NCI-H1436 treated with DMSO at 0.1 percent for 48 hours (cell line): ENCODE data around the gene CNIH3.

Source experiments
- DNase-seq: peaks from one replicate; lab custom pipeline; 2025; lab: John Stamatoyannopoulos, UW

The CNIH3 gene

DNA sequence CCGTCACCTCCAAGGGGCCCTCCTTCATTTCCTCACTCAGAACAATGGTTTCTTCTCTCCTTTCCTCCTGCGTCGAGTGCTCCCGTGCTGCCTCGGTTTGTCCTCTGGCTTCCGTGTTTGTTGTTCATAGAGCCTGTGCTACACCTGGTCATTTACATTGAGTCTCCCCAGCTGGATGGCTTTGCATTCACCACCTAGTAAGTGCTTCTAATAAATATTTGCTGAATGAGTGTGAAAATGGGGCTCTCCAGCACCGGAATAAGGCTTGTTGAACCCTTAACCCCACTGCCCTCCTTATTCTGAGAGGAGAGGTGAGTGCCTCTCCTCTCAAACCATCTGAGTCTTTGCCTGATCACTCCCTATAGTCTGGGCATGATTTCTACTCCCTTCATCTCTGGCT lies 104.9 kb downstream of the CNIH3 start:
- no peak for DNase-seq

DNA sequence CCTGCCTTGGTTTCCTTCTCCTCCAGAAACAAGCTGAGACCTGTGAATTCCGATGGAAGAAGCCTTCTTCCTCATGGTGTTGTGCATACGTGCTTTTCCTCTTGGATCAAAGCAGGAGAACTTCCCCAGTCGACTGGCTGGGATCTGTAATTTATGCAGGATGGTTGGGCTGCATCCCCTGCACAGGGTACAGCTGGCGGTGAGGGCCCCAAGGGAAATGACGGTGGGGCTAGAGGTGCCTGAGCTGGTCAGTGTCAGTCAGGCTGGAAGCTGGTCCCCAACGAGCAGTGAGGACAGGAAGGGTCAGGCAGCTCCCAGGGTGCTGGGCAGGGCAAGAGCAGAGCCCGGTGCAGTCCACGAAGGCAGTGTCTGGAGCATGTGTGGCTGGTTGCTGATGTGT lies 106.7 kb downstream of the CNIH3 start:
- no peak for DNase-seq

DNA sequence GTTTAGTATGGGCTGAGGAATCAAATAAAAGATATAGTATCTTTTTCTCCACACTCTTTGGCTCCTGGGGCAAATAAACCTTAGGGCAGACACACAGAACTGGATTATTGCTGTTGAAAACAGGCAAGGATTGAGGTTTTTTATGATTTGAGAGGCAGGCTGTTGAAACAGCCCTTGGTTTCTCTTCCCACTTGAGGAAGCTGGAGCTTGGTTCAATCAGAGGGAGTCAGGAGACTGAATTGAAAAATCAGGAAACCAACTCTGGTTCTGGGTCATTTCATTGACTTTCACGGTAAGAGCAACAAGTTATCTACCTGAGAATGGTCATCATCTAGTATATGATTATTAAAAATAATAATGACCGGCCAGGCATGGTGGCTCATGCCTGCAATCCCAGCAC lies 108.4 kb downstream of the CNIH3 start:
- no peak for DNase-seq

DNA sequence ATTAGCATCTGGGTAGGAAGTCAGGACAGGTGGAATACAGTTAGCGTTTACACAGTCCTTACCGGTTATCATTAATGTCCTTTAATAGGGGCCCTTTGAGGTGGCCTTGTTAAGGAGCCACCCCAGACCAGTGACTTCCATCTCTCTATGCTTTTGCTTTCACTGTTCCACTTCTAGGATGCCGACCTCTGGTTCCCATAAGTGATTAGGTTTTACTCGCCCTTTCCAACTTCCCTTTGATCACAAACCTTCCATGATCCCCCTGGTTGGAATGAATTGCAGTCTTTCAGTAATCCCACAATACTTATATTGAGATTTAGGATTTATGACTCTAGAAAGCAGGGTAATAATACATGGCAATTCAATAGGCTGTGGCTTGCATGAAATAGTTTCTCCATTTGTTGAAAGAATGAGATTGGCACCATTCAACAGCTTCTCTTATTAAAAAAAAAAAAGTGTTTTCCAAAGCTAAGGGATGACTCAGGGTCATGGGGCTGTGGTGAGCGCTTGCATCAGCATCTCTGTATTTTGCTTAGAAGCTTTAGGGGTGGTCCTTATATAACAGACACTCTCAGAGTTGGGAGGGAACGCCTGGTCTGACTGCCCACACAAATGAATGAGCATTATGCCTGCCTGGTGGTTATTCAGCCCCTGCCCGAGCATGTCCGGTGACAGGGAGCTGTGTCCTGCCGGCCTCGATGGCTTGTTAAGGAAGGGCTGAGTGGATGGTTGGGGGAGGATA lies 110.5 kb downstream of the CNIH3 start:
- no peak for DNase-seq

DNA sequence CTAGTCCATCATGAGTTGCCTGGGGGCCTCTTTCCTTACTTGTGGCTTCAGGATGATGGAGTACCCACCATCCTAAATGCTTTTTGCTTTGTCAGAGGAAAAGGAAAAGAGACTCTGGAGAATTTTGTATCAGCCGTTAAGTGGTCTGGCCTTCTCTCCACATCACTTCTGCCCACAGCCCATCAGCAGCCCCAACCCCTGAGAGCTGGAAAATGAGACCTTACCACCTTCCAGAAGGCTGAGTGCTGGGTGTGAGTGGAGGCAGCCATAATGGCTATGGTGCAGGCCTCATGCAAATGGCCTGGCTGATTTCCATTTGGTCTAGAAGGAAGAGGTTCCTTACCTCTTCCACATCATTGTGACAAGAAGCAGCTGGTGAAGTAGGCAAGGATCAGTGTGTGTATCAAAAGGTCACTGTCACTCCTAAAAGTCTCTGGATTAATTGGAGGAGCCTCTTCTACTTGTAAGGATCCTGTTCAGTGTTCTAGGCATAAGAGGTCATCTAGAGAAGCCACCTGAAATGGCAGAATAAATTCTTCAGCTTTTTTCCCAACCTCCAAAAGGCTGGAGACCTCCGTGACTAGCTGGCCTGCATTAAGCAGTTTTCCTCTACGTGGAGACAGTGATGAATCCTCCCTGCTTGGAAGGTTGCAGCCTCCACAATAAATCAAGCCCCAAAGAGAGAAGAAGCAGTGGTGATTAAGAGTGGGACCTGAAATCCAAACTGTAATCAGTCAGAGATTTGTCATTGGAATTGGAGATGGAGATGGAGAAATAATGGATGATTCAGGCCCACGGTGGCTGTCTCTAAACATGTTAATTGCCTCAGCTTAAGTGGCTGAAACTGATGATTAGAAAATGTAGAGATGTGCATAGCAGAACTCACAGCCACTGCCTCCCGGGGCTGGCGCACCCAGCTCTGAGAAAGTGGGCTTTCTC lies 111.5 kb downstream of the CNIH3 start:
- DNase-seq = no peak

DNA sequence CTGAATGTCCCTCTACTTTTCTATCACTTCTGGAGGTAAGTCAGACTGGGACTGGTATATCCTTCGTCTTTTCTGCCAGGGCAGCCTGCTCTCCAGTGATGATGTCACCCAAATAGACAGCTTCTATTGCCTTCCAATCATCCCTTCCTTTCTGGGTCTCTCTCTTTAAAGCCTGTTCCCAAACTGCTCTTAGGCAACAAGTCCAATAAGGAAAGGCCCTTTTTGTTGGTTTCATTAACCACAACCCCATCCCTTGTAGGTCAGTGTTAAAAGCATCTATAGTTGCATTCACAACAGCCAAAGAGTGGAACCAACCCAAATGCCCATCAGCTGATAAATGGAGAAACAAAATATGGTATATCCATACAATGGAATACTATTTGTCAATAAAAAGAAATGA lies 114.4 kb downstream of the CNIH3 start:
- no peak for DNase-seq

DNA sequence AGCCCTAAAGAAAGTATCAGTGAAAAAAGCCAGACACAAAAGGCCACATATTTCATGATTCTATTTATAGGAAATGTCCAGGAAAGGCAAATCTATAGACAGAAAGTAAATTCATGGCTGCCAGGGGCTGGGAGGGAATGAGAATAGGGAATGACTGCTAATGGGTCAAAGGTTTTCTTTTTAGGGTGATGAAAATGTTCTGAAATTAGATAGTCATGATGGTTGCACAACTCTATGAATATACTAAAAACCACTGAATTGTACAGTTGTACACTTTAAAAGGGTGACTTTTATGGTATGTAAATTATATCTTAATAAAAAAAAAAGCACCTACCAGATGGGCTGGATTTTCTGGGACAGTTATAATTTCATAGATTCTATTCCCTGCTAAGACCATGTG lies 114.8 kb downstream of the CNIH3 start:
- no peak for DNase-seq

DNA sequence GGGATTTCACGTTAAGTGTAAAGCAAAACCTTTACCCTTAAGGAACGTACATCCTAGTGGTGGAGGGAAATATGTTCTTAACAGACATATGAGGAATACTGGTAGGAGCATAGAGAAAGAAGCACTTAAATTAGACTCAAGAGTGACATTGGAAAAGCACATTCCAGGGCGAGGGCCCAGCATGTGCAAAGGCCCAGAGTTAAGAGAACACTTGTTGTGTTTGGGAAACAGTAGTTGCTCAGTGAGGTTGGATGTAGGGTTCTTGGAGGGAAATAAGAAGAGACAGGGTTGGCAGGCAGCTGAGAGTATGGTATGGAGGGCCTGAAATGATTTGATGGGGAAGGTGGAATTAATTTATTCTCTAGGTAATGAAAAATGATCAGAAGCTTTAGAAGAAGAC lies 115.5 kb downstream of the CNIH3 start:
- no peak for DNase-seq

DNA sequence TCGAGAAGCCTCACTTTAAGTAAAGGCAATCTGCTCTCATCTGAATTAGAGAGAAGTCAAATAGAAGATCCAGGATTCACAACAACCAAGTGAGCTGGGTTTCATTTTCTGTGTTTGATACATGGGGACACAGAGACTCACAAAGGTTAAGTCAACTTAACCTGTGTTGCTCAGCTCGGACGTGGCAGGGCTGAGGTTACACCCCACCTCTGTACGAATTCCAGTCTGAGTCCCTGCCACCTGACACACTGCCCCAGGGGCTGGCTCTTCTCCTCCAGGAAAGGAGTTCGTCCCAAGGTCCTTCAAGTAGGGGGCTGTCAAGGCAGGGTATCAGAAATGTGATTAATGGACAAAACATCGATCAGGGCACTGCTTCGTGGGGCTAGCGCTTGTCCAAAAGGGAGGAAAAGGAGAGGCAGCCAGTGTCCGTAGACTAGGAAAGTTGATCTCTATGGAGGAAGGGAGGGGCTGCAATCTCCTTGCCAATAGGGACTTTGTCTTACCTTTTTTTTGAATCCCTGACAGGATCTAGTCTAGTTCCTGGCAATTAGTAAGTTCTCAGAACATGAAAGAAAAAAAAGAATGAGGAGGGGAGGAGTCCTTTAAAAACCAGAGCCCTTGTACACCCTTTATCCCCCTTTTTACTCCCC lies 116.4 kb downstream of the CNIH3 start:
- DNase-seq = no peak

DNA sequence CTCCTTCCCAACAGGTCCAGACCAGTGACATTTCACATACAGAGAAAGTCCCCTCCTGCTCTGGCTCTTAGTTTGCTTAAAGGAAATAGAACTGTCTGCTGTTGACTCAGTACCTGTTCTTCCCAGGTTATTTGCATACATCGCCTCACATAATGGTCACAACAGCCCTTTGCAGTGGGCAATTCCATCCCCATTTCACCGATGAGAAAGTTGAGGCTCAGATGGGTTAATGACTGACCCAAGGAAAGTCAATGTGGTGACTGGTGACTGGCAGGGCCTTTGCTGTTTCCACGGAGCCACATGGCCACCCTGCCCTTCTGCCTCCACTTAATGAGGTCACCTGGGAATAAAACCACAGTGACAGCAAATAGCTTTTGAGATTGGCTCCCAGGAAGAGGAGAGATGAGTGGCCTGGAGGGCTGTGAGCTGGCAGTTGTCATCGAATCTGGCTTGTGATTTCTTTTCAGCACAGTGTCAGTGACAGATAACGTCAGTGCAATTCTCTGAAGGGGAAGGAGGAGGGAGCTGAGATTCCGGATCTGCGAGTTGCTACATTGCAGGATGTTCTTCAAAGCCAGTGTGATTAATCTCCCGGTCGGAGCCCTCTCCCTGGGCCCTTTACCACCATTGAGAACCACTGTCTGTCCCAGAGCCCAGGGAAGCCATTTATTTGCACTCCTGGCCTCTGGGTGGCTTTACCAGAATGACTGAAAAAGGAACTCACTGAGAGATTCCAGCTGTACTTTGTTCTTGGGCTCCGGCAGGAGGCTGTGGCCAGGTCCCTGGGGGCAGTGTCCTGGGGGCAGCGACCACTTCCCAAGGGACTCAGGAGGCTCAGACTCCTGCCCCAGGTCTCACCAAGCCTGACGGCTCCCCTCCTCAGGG lies 117.2 kb downstream of the CNIH3 start:
- DNase-seq = peak; percentile 50

DNA sequence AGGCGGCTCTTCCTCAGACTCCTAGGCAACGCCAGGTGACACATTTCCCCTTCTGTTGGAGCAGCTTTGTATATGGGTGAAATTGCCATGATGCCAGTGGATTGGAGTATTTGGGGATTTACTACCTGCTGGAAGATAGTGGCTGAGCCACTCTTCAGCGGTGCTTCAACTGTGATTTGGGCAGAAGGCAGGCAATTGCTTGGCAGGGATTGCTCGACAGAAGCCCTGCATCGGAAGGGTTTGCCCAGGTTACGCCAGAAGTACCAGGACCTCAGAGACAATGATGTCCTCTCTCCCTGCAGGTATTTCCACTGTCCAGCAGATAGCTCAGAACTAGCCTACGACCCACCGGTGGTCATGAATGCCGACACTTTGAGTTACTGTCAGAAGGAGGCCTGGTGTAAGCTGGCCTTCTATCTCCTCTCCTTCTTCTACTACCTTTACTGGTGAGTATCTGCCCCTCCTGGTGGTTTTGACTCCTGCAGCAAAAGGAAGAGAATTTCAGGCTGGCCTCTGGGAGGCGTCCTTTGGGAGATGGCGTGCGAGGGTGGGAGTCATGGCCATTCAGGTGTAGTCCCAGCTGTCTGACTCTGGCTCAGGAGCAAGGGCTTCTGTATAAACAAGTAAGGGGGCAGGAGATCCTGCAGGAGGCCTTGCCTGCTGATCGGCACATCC lies 118.3 kb downstream of the CNIH3 start:
- DNase-seq = no peak

DNA sequence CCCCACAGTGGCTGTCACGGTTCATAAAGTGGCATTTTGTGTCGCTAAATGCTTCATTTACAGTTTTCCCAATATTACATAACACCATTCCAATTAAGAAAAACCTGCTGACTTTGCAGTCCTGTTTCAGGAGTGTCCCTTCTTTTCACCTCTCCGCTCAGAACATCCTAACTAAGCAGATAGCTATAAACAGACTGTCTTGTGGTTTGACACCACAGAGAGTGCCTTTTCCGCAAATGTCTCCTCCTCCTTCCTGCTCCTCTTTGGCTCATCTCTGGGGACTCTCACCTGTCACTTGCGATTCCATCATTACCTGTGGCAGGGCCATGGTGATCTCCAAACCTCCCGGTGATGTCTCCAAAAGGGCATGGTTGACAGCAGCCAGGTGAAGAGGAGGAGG lies 119.0 kb downstream of the CNIH3 start:
- DNase-seq = no peak

DNA sequence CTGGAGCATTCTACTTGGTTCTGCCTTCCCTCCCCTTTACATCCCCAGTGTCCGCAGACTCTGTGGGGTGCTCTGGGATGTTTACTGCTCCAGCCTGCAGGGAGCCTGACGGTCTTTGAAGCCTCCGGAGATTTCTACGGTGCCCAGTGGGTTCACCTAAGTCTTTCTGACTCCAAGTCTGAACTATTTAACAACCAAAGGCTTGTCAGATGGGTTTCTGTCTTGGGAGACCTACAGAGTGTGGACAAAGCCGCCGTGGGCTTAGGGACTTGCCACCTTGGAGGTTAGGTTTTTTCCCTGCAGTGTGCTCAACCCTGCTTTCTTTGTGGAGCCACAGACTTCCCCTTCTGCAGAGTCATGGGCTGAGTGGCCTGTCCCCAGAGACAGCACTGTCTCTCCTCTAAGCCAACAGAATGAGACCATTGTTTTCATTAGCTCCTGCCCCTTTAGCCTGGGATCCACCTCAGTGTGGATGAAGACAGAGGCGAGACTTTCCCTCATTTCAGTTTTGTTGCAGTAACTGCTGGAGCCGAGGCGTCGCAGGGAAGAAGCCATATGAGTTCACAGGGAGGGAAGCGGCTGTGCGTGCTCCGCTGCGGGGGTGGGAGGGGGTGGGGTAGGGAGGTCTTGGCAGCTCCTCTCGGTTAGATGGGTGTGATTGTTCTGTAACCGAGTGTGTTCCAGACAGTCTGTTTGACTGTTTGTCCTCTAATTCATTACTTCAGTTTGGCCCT lies 120.7 kb downstream of the CNIH3 start:
- no peak for DNase-seq

DNA sequence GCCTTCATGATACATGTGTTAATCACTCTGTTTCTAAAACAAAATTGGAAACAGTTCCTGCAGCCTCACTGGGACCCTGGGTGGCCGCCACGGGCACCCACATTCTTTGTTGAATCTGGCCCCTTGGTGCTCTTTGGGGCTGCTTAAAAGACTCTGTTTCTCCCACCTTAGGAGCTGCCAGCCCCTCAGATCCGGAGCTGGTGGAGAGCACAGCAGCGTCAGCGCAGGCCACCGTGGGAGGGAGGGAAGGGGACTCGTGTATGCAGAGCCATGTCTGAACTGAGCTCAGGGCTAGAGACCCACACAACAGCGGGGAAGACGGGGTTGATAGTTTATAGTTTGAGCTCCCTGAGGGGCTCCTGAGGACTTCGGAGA lies 121.2 kb downstream of the CNIH3 start:
- DNase-seq = no peak

DNA sequence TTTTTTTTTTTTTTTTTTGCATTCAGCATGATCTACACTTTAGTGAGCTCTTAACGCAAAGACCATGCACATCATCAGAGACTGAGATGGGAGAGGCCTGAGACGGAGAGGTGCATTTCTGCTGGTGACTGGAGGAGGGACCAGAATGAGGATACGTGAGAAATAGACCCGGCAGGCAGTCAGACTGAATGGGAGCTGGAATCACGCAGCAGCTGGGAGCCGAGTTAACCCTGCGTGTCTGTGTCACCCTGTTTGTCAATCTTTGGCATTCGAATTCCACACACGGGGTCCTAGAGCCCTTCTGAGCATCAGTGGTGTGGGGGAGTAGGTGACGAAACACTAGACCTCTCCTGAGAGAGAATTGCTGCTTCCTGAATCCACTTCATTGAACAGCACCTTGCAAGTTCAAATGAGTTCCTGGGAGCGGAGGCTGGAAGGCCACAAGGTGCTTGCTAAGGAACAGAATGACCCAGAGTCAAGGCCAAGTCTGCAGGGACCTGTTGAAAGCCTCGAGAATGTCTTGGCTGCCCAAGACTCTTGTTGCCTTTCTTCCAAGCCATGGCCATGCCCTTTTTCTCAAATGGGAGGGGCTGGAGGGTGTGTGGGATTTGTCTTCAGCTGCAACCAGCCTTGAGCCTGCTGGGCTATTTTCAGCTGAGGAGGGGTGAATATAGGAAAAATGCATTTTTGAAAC lies 123.3 kb downstream of the CNIH3 start:
- DNase-seq = no peak

DNA sequence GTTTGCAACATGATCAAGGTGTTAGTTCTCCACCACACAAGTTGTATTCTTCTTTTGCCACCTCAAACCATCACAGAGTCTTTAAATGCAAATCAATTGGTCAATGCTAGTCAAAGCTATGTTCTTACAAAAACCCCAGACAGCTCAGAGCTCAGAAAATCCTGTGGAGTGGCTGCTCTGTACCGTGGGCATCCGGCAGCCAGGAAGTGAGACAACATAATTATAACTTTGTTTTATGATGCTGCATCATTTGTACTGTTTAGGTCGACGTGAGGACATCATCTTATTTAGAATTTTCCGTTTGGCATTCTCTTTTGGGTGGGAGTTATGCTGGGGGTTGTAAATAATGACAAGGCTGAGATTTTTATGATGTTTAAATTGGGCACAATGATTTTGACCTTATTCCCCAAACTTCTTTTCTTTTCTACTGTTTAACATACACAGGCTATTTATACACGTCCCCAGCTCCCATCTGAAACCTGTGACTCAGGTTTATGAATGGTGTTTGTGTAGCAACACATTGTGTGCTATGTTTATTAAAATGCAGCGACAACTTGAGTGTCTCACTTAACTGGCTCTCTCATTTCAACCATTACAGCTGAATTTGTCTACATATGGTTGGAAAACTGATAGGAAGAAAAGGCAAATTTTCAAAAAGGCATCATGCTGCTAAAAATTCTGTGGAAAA lies 124.0 kb downstream of the CNIH3 start:
- no peak for DNase-seq

DNA sequence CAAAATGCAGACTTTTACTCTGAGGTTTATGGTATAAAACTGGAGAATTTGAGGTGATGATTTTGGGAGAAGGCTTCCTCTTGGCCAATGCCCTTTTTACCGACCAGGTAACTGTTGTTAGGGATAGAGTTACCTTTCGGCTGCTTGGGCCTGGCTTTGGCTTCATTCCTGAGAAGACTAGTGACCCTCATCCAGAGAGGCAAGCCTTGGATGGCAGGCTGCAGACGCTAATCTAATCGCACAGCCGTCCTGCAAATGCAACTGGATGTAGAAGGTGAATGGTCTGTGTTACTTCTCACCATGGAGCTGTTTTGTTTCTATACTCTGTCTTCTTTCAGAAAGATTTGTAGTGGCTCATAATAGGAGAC lies 124.6 kb downstream of the CNIH3 start:
- no peak for DNase-seq

DNA sequence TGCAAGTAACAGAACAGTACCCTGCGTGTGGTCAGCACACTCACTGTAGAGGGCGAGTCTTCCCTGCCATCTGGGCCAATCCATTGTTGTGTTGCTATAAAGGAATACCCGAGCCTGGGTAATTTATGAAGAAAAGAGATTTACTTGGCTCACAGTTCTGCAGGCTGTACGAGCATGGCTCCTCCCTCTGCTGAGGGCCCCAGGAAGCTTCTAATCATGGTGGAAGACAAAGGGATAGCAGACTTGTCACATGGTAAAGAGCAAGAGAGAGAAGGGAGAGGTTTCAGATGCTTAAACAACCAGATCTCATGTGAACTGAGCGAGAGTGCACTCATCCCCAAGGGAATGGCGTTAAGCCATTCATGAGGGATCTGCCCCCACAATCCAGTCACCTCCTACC lies 126.2 kb downstream of the CNIH3 start:
- DNase-seq = no peak

DNA sequence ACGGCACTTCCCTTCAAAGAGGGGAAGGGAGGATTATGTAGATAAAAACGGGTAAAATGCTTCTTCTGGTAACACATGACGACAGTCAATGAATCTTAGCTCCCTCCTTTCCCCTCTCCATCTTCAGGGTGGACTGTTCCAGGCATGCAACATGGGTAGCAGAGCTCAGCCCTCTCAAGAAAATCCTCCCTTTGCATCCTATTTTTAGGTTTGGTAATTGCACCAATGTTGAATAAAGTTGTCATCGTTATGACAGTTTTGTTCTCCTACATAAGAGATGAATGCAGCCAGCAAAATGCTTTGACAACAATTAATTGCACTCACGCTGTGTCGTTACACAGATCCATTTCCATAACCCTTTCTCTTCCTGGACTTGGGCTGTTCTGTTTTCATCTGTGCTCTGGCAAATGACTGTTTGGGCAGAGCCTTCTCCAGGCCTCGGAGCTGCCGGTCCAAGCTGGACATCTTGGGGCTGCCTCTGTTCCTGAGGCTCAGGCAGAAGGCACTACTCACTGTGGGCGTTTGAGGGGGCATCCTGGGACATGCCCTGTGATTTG lies 127.6 kb downstream of the CNIH3 start:
- DNase-seq = no peak
